Renal cortex interstitium (tissue), 3 donors: ENCODE measurements around the gene CNTNAP3. TPM values are rescaled to one million over a fixed set of nuclear protein-coding genes. Genes with fewer than 3 reads are reported as not detected.

Source experiments
- polyA plus RNA-seq, 3 donors: library from polyadenylated mRNA; unstranded; fragments of 120-200 nt; gene quantifications; one replicate each; pipeline ENCODE4 v1.2.1, GENCODE V29; 2013; ENCODE audit not compliant: insufficient read length in 3 of 3

CNTNAP3 gene
- polyA plus RNA-seq, 3 donors: 4.7 to 6.4 (median 5.0) TPM

Other genes starting within 250 kb of the CNTNAP3 start
- gene SPATA31A1, start 67.5 kb upstream of the CNTNAP3 start, polyA plus RNA-seq: not detected